Nephron progenitor cell (in vitro differentiated cells): Measurements from ENCODE around the gene HS3ST4.

Source experiments
- DNase-seq: peaks from one replicate; pipeline ENCODE4 v3.0.0; 2021
- H3K27ac Mint-ChIP-seq: 2 replicates; pipeline ENCODE4 v1.8.0; 2021; ENCODE audit warnings: mild to moderate bottlenecking, moderate library complexity, mixed read lengths
- H3K27me3 Mint-ChIP-seq: 2 replicates; pipeline ENCODE4 v1.8.0; 2021; ENCODE audit warnings: mild to moderate bottlenecking, low read depth, mixed read lengths; ENCODE audit not compliant: poor library complexity
- H3K36me3 Mint-ChIP-seq: 2 replicates; pipeline ENCODE4 v1.8.0; 2021; ENCODE audit warnings: low read depth, mixed read lengths
- H3K4me1 Mint-ChIP-seq: 2 replicates; pipeline ENCODE4 v1.8.0; 2021; ENCODE audit warnings: mixed read lengths
- H3K4me3 Mint-ChIP-seq: 2 replicates; pipeline ENCODE4 v1.8.0; 2021; ENCODE audit warnings: mild to moderate bottlenecking, moderate library complexity, mixed read lengths
- H3K9me3 Mint-ChIP-seq: 2 replicates; pipeline ENCODE4 v1.8.0; 2021; ENCODE audit warnings: mild to moderate bottlenecking, moderate library complexity, mixed read lengths
- CTCF ChIP-seq: fragments of 200-600 bp; sonication (generic); IDR thresholded peaks from 2 replicates; pipeline ENCODE4 v1.5.0; 2021; ENCODE audit warnings: antibody characterized with exemption

Gene HS3ST4

GRCh38 chr16:26134588-26134987 is 442.8 kb downstream of the HS3ST4 start:
- peaks cover 36% of the 10 kb centered on the region for H3K4me1 Mint-ChIP-seq

GRCh38 chr16:26137956-26138355 is 446.2 kb downstream of the HS3ST4 start:
- H3K4me3 Mint-ChIP-seq = no peak overlapping the region
- no peak for TF ChIP-seq CTCF
- H3K4me1 Mint-ChIP-seq = peaks cover 15% of the 10 kb centered on the region
- no peaks in the 10 kb centered on the region for H3K27me3 Mint-ChIP-seq
- DNase-seq = no peak
- H3K27ac Mint-ChIP-seq = no peak overlapping the region
- no peaks in the 10 kb centered on the region for H3K36me3 Mint-ChIP-seq
- H3K9me3 Mint-ChIP-seq = no peaks in the 10 kb centered on the region

More at GRCh38 chr16:26134588-26134987, 442.8 kb downstream of the HS3ST4 start:
- no peak overlapping the region for H3K4me3 Mint-ChIP-seq
- H3K36me3 Mint-ChIP-seq = no peaks in the 10 kb centered on the region
- H3K27ac Mint-ChIP-seq = no peak overlapping the region
- TF ChIP-seq CTCF = no peak
- no peaks in the 10 kb centered on the region for H3K9me3 Mint-ChIP-seq
- H3K27me3 Mint-ChIP-seq = no peaks in the 10 kb centered on the region
- DNase-seq = no peak

GRCh38 chr16:26139091-26139490 is 447.3 kb downstream of the HS3ST4 start:
- no peak overlapping the region for H3K27ac Mint-ChIP-seq
- no peaks in the 10 kb centered on the region for H3K9me3 Mint-ChIP-seq
- no peak for DNase-seq
- H3K27me3 Mint-ChIP-seq = no peaks in the 10 kb centered on the region
- no peak overlapping the region for H3K4me3 Mint-ChIP-seq
- H3K4me1 Mint-ChIP-seq = peaks cover 5% of the 10 kb centered on the region
- no peaks in the 10 kb centered on the region for H3K36me3 Mint-ChIP-seq
- no peak for TF ChIP-seq CTCF

DNA sequence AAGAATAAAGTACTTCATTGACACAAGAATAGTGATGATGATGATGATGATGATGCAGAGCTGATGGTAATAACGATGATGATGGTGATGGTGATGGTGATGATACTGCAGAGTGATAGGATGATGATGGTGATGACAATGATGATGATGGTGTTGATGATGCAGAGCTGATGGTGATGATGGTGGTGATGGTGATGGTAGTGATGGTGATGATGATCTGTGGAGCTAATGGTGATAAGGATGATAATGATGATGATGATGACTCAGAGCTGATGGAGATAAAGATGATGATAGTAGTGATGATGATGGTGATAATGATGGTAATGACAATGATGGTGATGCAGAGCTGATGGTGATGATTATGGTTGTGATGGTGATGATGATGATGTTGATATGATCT is 448.1 kb downstream of the HS3ST4 start:
- no peak for DNase-seq
- Mint-ChIP-seq H3K9me3 (no peaks in the 10 kb centered on the region), H3K4me3 (no peak overlapping the region), H3K36me3 (no peaks in the 10 kb centered on the region), H3K27me3 (no peaks in the 10 kb centered on the region), H3K27ac (no peak overlapping the region), H3K4me1 (peaks cover 5% of the 10 kb centered on the region)
- TF ChIP-seq CTCF = no peak

- Mint-ChIP-seq H3K27me3 (peaks cover 3% of the 10 kb centered on the region), H3K4me3 (no peak overlapping the region), H3K4me1 (peaks cover 18% of the 10 kb centered on the region), H3K27ac (no peak overlapping the region), H3K36me3 (no peaks in the 10 kb centered on the region), H3K9me3 (no peaks in the 10 kb centered on the region)
- TF ChIP-seq CTCF = no peak
- no peak for DNase-seq
Measured at GRCh38 chr16:26149364-26150190, 457.8 kb downstream of the HS3ST4 start.

DNA sequence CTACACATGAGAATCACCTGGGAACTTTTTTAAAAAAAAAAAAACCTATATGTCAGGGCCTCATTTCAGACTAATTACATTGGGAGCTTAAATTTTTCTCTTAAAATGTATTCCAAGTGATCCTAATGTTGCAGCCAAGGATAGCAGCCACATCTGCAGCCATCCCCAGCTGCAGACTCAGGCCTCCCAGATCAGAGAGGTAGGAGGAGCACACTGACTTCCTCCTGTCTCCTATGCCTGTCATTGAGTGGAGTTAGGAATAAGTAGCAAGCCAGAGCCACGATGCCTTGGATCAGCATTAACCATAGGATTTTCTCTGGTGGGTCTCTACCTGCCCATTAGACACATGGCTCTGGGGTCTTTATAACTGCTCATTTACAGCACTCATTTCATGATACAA is 463.5 kb downstream of the HS3ST4 start:
- TF ChIP-seq CTCF = no peak
- Mint-ChIP-seq H3K9me3 (peaks cover 5% of the 10 kb centered on the region), H3K4me3 (no peak overlapping the region), H3K4me1 (peaks cover 14% of the 10 kb centered on the region), H3K27me3 (peaks cover 2% of the 10 kb centered on the region), H3K36me3 (no peaks in the 10 kb centered on the region), H3K27ac (no peak overlapping the region)
- no peak for DNase-seq
